ENCODE data around the gene ZNF879.

DNA sequence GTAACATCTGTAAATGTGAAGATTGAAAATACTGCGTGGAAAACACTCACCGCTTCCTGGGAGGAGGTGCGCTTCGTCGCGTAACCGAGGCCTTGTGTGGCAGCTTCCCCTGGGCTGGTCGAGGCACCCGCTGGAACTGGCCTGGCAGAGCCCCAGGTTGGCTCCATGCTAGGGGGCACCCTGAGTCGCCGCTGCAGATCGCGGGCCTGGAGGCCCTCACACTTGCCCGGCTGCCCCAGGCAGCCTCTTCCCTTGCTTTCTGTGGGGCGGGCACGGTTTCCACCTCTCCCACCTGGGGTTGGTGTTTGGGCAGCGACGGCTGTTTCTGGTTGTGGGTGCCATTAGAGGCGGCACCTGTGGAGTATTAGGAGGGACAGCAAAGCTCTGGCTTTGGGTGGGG lies 37.4 kb downstream of the ZNF879 start:
- TF ChIP-seq YY1 (IDR thresholded peaks at IDR 0.05; ENCODE audit: insufficient read depth, insufficient read length) (no peak), ZNF274 (IDR thresholded peaks at IDR 0.05; ENCODE audit: low read depth, low read length) (no peak)
